T-helper 2 cell (primary cell): ENCODE data around the gene POMZP3.
"Not testable (repeated sequence)": the region's sequence is repeated elsewhere in the genome, so short reads cannot be mapped to it uniquely, and the experiment has no call there.

ENCODE experiments used
- DNase-seq, 5 experiments: peaks; one replicate each; pipeline versions ENCODE4 v3.0.0 to v3.0.0-alpha.2; 2012 to 2022

POMZP3 gene

DNA sequence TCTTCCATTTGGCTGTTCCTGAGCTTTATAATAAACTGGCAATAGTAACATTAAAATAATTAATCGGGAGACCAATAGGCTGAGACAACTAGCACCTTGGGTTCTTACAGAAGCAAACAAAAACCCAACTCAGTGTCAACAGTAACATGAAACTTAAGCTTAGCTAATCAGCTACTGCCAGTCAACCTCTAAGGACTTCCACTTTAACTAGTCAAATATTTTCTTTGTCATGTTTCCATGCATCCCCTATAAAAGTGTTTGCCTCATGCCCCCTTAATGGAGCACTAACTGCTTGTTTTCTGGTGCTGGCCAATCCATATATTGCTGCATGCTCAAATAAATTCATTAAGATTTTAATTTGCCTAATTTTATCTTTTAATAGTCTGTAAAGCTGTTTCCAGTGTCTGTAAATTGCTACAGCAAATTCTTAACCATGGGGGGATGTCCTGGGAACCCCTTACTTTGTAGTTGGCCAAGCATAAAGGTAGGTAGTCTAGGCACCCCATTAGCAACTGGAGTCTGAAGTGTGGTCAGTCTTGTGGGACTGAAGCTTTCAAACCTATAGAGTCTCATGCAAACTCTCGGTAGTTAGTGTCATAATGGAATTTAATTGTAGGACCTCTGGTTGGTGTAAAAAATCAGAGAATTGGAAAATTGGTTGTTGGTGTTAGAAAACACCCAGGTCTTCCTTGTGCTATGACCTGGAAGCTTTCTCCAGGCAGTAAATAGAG, 40.3 kb downstream of the POMZP3 start:
- DNase-seq = not testable (repeated sequence)

- DNase-seq = peak in 1 of 5 experiments; percentile 57
Observed at GRCh38 chr7:76583636-76584281, 43.3 kb downstream of the POMZP3 start.

- not testable (repeated sequence) for DNase-seq
Observed at GRCh38 chr7:76582848-76583631, 44.0 kb downstream of the POMZP3 start.

DNA sequence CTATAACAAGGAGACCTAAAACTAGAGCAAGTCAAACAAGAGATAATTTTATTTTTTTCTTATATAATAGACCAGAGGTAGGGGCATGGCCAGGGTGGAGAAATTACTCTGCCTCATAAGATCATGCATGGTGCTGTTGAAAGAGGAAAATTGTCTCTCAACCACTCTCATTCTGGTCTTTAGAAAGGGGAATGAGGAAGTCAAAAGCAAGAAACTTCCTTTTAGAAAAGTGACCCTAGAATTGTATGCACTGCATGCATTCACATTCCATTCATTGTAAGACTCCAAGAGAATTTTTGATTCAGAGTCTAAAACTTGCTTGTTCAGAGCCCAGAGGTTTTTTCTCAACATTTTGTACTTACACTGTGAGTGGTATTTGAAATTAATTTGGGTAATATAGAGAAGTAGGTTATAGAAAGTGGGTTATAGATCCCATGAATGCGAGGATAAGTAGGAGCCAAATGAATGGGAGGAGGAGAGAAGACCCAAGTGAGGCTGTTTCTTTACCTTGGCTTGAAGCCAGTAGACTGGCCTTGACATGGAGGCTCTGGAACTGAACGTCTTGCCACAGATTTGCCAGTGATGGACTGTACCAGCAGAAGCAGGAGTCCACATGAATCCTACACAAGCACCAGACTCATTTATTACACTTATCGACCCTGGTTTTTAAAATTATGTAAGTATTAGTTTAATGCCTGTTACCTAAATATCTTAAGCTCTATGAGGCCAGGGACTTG, 51.0 kb downstream of the POMZP3 start:
- DNase-seq = not testable (repeated sequence)

GRCh38 chr7:76575431-76575830, 51.6 kb downstream of the POMZP3 start:
- DNase-seq = not testable (repeated sequence)

DNA sequence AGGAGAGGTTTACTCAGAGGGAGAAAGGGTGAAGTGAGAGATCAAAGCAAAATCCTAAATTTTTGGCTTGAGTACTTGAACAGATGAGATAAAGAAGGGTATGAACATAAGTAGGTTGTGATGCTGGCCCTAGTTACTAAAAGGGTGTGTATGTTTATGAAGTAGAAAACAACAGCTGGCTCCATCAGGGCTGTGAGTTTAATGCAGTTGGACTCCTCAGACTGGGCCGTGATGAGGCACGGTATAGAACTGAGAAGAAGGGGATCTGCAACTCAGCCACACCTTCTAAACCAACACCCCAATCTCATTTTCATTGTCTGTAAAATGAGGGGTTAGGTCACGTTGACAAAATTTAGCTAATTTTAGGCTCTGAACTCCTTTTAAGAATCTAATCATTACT, 54.8 kb downstream of the POMZP3 start:
- DNase-seq = not testable (repeated sequence)

DNA sequence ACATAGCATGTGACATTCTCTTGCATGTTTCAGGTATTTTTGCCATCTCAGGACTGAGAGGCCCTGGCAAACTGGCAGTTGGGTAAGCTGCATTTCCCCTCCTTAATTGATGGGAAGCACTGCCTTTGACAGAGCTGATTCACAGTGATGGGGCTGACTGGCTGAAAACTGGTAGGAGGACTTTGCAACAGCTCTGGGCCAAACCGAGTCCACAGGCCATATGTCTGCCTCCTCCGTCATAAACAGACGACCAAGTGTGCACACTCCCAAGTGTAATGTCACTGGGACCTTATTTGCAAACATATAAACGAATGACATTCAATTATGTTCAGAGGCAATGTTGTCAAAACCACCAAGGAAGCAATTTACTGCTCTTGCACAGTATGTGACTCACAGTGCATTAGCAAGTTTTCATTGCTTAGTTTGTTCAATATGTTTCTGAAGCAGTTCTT, 56.7 kb downstream of the POMZP3 start:
- not testable (repeated sequence) for DNase-seq

GRCh38 chr7:76568742-76569141, 58.3 kb downstream of the POMZP3 start:
- DNase-seq = not testable (repeated sequence)

DNA sequence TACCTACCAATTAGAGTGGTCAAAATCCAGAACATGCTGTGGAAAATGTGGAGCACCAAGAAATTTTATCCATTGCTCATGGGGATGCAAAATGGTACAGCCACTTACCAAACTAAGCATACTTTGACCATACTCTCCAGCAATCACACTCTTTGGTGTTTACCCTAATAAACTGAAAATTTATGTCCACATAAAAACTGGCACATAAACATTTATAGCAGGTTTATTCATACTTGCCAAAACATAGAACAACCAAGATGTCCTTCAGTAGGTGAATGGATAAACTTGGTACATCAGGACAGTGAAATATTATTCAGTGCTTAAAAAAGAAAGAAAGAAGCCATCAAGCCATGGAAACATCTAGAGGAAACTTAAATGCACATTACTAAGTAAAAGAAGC, 59.3 kb downstream of the POMZP3 start:
- DNase-seq = not testable (repeated sequence)

GRCh38 chr7:76567311-76567710, 59.8 kb downstream of the POMZP3 start:
- DNase-seq = not testable (repeated sequence)

GRCh38 chr7:76565001-76565400, 62.1 kb downstream of the POMZP3 start:
- not testable (repeated sequence) for DNase-seq

DNA sequence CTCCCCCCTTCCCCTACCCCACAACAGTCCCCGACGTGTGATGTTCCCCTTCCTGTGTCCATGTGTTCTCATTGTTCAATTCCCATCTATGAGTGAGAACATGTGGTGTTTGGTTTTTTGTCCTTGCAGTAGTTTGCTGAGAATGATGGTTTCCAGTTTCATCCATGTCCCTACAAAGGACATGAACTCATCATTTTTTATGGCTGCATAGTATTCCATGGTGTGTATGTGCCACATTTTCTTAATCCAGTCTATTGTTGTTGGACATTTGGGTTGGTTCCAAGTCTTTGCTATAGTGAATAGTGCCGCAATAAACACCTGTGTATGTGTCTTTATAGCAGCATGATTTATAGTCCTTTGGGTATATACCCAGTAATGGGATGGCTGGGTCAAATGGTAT, 65.7 kb downstream of the POMZP3 start:
- not testable (repeated sequence) for DNase-seq

- not testable (repeated sequence) for DNase-seq
Observed at GRCh38 chr7:76560157-76560556, 66.9 kb downstream of the POMZP3 start.
